HG02763 (cell line): ENCODE data around the gene ARHGAP25.

ENCODE experiments used
- ATAC-seq: cut with Tn5 transposase; IDR thresholded peaks from one replicate; pipeline ENCODE4 v1.9.1; 2021; ENCODE audit warnings: mild to moderate bottlenecking, moderate library complexity; ENCODE audit not compliant: unreplicated experiment

ARHGAP25 gene

GRCh38 chr2:68764806-68765311, 30.2 kb downstream of the ARHGAP25 start:
- no peak for ATAC-seq

- no peak for ATAC-seq
These were observed 31.2 kb downstream of the ARHGAP25 start for GRCh38 chr2:68765739-68766375.

- no peak for ATAC-seq
These were observed 31.8 kb downstream of the ARHGAP25 start for GRCh38 chr2:68766376-68766845.

- no peak for ATAC-seq
These were observed 32.7 kb downstream of the ARHGAP25 start for GRCh38 chr2:68767031-68767961.

GRCh38 chr2:68767996-68768395, 33.4 kb downstream of the ARHGAP25 start:
- ATAC-seq: no peak

GRCh38 chr2:68768461-68768860, 33.9 kb downstream of the ARHGAP25 start:
- no peak for ATAC-seq

GRCh38 chr2:68768951-68769350, 34.3 kb downstream of the ARHGAP25 start:
- no peak for ATAC-seq

- ATAC-seq: no peak
These were observed 35.1 kb downstream of the ARHGAP25 start for GRCh38 chr2:68769586-68770270.

- no peak for ATAC-seq
These were observed 35.9 kb downstream of the ARHGAP25 start for GRCh38 chr2:68770271-68771111.

- ATAC-seq: no peak
These were observed 36.7 kb downstream of the ARHGAP25 start for GRCh38 chr2:68771211-68771751.

- ATAC-seq: no peak
These were observed 37.5 kb downstream of the ARHGAP25 start for GRCh38 chr2:68772109-68772508.

GRCh38 chr2:68774569-68775271, 40.1 kb downstream of the ARHGAP25 start:
- peak; percentile 96 for ATAC-seq

GRCh38 chr2:68775272-68775842, 40.7 kb downstream of the ARHGAP25 start:
- ATAC-seq: no peak

- ATAC-seq: no peak
These were observed 41.5 kb downstream of the ARHGAP25 start for GRCh38 chr2:68776124-68776523.

GRCh38 chr2:68779595-68779994, 45.0 kb downstream of the ARHGAP25 start:
- no peak for ATAC-seq

GRCh38 chr2:68784188-68784587, 49.6 kb downstream of the ARHGAP25 start:
- ATAC-seq: no peak

GRCh38 chr2:68784915-68785314, 50.3 kb downstream of the ARHGAP25 start:
- no peak for ATAC-seq

- no peak for ATAC-seq
These were observed 52.7 kb downstream of the ARHGAP25 start for GRCh38 chr2:68787356-68787755.

GRCh38 chr2:68789603-68790002, 55.0 kb downstream of the ARHGAP25 start:
- ATAC-seq: peak; percentile 99
